Lower leg skin (tissue), 3 donors: Measurements from ENCODE around the gene GRAP2.

Experiments
- POLR2A ChIP-seq, 2 donors: fragments of 450-650 bp; IDR thresholded peaks; one replicate each; pipeline ENCODE4 v1.6.1; 2016 to 2017; ENCODE audit warnings: antibody characterized with exemption in 2 of 2, mild to moderate bottlenecking in 1 of 2, moderate library complexity in 1 of 2
- TF ChIP-seq, protein P1 (sequence below), 3 donors: fragments of 450-650 bp; IDR thresholded peaks; one replicate each; pipeline ENCODE4 v1.5.1; 2016; ENCODE audit warnings: antibody characterized with exemption in 3 of 3, mild to moderate bottlenecking in 3 of 3, moderate library complexity in 2 of 3

DNA sequence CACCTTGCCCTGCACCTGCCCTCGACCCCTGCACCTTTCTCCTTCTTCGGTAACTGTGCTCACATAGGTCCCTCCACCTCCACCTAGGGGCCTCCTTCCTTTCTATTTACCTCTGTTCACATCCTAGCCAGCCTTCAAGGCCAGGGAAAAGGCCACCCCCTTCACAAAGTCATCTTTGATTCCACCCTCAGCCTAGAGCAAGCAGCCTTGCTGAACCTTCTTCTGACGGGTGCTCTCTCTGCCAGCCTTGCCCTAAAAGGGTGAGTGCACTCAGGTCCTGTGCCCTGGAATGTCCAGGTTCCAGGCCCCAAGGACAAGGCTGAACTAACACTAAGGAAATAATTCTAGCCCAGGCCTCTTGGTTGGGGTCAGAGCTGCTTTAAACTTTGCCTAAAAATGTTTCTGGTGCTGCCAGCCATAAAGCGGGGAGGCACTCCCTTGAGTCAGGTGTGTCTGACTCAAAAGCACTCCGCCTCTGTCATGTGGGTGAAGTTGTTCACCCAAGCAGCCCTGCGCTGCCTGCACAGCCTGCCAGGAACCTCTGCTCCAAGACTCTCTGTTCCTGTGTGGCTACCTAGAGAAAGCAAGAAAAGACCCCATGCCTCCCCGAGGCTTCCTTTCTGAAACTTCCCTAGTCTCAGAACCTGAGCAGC lies 84.6 kb downstream of the GRAP2 start:
- TF ChIP-seq, protein P1, sequence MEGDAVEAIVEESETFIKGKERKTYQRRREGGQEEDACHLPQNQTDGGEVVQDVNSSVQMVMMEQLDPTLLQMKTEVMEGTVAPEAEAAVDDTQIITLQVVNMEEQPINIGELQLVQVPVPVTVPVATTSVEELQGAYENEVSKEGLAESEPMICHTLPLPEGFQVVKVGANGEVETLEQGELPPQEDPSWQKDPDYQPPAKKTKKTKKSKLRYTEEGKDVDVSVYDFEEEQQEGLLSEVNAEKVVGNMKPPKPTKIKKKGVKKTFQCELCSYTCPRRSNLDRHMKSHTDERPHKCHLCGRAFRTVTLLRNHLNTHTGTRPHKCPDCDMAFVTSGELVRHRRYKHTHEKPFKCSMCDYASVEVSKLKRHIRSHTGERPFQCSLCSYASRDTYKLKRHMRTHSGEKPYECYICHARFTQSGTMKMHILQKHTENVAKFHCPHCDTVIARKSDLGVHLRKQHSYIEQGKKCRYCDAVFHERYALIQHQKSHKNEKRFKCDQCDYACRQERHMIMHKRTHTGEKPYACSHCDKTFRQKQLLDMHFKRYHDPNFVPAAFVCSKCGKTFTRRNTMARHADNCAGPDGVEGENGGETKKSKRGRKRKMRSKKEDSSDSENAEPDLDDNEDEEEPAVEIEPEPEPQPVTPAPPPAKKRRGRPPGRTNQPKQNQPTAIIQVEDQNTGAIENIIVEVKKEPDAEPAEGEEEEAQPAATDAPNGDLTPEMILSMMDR (IDR thresholded peaks at IDR 0.05), result no peak
- TF ChIP-seq POLR2A (IDR thresholded peaks at IDR 0.05), result no peak
